SK-N-MC (cell line): ENCODE results near the gene CTCF.

Experiments
- EZH2 ChIP-seq: fragments of 200-600 bp; sonication (generic); IDR thresholded peaks from one replicate; pipeline ENCODE4 v1.6.1; 2017; ENCODE audit warnings: antibody characterized with exemption
- FOXP2 ChIP-seq: optimal IDR thresholded peaks from 2 replicates; pipeline ENCODE3; 2011; ENCODE audit warnings: mild to moderate bottlenecking, moderate library complexity; ENCODE audit not compliant: insufficient read depth; ENCODE audit errors: extremely low read length, control extremely low read depth
- POLR2AphosphoS5 ChIP-seq: IDR thresholded peaks from 2 replicates; pipeline ENCODE4 v1.6.1; 2012; ENCODE audit warnings: mild to moderate bottlenecking, low read depth, low read length, borderline replicate concordance

GRCh38 chr16:67521095-67521804 is 41.1 kb upstream of the CTCF start:
- no peak for TF ChIP-seq POLR2AphosphoS5
- no peak for TF ChIP-seq EZH2
- TF ChIP-seq FOXP2: no peak
